Transverse colon (tissue), 4 donors: ENCODE results near the gene PTPRN2. TPM values are rescaled to one million over a fixed set of nuclear protein-coding genes. Genes with fewer than 3 reads are reported as not detected.
A peak's percentile ranks its signal among the peaks of the same experiment; 100 is the strongest.

Experiments
- DNase-seq: peaks from one replicate; pipeline ENCODE4 v3.0.0-alpha.2; 2019
- H3K27ac ChIP-seq, 4 donors: fragments of 200-600 bp; sonication (generic); 2 replicates each; pipeline ENCODE4 v1.5.1; 2016 to 2018; ENCODE audit warnings: inconsistent platforms in 4 of 4
- H3K27me3 ChIP-seq: fragments of 200-600 bp; sonication (generic); 2 replicates; pipeline ENCODE4 v1.5.1; 2017; ENCODE audit warnings: inconsistent platforms
- H3K36me3 ChIP-seq, 4 donors: fragments of 200-600 bp; sonication (generic); 2 replicates each; pipeline ENCODE4 v1.5.1; 2017 to 2019; ENCODE audit warnings: inconsistent platforms in 4 of 4
- H3K4me1 ChIP-seq, 4 donors: fragments of 200-600 bp; sonication (generic); 2 replicates each; pipeline ENCODE4 v1.5.1; 2017 to 2020; ENCODE audit warnings: inconsistent platforms in 4 of 4
- H3K4me3 ChIP-seq, 4 donors: fragments of 200-600 bp; sonication (generic); 1 replicate in 1 of 4; 2 replicates in 3 of 4; pipeline versions ENCODE4 v1.5.1 to v1.6.1; 2017 to 2019; ENCODE audit warnings: inconsistent platforms in 4 of 4
- H3K9me3 ChIP-seq, 2 donors: fragments of 200-600 bp; sonication (generic); 2 replicates each; pipeline ENCODE4 v1.5.1; 2017 to 2019; ENCODE audit warnings: inconsistent platforms in 2 of 2
- EP300 ChIP-seq: sonication (generic); formaldehyde crosslinking; IDR thresholded peaks from one replicate; pipeline ENCODE4 v1.6.1; 2017; ENCODE audit warnings: antibody characterized with exemption, low read depth
- POLR2A ChIP-seq: fragments of 450-650 bp; IDR thresholded peaks from one replicate; pipeline ENCODE4 v1.6.1; 2016; ENCODE audit warnings: antibody characterized with exemption, mild to moderate bottlenecking, moderate library complexity
- POLR2AphosphoS5 ChIP-seq, 3 donors: sonication (generic); formaldehyde crosslinking; IDR thresholded peaks; one replicate each; pipeline ENCODE4 v1.6.1; 2016; ENCODE audit warnings: antibody characterized with exemption in 3 of 3
- WGBS, 2 donors: methylation state at CpG; one replicate each; pipeline ENCODE4 v1.1.5; 2018; ENCODE audit warnings: low coverage in 1 of 2; 5-methylcytosine and 5-hydroxymethylcytosine counted together
- in situ Hi-C, 4 donors: fragments of 200-750 bp; cut with MboI; loops; one replicate each; pipeline versions ENCODE4 v1.15.0 to v1.15.1; 2017; ENCODE audit warnings: low sequenced_read_pairs in 3 of 4, low pct_ligation_motif_present in 1 of 4, low pct_unique_long_range_greater_than_20kb in 1 of 4
- intact Hi-C: fragments of 100-400 bp; cut with DNase I; formaldehyde crosslinking; loops from one replicate; pipeline ENCODE4 v1.15.1; 2023; ENCODE audit warnings: low total_unique reads
- total RNA-seq, 4 donors: library from RNA; depleted of rRNA; stranded (reverse); fragments of >200 nt; gene quantifications; one replicate each; pipeline ENCODE4 v1.1.0, GENCODE V29; 2016
- TF ChIP-seq, protein P1 (sequence below), 5 experiments: fragments of 200-600 bp in 3 of 5; fragments of 450-650 bp in 2 of 5; sonication (generic) in 3 of 5; IDR thresholded peaks; 1 replicate in 2 of 5; 2 replicates in 3 of 5; pipeline ENCODE4 v1.5.1; 2016 to 2017; ENCODE audit warnings: antibody characterized with exemption in 5 of 5, inconsistent platforms in 3 of 5, mild to moderate bottlenecking in 2 of 5, moderate library complexity in 1 of 5

PTPRN2 gene
- total RNA-seq, 4 donors from 2014 or later = 15.4 to 31.1 (median 21.8) TPM

DNA sequence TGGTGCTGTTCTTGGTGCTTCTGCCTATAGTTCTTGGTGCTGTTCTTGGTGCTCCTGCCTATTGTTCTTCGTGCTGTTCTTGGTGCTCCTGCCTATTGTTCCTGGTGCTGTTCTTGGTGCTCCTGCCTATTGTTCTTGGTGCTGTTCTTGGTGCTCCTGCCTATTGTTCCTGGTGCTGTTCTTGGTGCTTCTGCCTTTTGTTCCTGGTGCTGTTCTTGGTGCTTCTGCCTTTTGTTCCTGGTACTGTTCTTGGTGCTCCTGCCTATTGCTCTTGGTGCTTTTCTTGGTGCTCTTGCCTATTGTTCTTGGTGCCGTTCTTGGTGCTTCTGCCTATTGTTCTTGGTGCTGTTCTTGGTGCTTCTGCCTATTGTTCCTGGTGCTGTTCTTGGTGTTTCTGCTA lies 71.1 kb downstream of the PTPRN2 start:
- Histone ChIP-seq H3K27ac (no peak overlapping the region), H3K4me1 (no peaks in the 10 kb centered on the region), H3K9me3 (no peaks in the 10 kb centered on the region), H3K36me3 (no peaks in the 10 kb centered on the region), H3K4me3 (no peak overlapping the region), H3K27me3 (no peaks in the 10 kb centered on the region)
- no peak for DNase-seq
- intact Hi-C loops = no loop called here
- in situ Hi-C loops = no loop called here
- WGBS, 2 donors = 84 to 87% methylated on average over 2 of the region's 2 CpGs
- no peak for TF ChIP-seq POLR2A
- TF ChIP-seq POLR2AphosphoS5 (IDR thresholded peaks at IDR 0.05) = no peak
- TF ChIP-seq EP300 = no peak
- TF ChIP-seq, protein P1, sequence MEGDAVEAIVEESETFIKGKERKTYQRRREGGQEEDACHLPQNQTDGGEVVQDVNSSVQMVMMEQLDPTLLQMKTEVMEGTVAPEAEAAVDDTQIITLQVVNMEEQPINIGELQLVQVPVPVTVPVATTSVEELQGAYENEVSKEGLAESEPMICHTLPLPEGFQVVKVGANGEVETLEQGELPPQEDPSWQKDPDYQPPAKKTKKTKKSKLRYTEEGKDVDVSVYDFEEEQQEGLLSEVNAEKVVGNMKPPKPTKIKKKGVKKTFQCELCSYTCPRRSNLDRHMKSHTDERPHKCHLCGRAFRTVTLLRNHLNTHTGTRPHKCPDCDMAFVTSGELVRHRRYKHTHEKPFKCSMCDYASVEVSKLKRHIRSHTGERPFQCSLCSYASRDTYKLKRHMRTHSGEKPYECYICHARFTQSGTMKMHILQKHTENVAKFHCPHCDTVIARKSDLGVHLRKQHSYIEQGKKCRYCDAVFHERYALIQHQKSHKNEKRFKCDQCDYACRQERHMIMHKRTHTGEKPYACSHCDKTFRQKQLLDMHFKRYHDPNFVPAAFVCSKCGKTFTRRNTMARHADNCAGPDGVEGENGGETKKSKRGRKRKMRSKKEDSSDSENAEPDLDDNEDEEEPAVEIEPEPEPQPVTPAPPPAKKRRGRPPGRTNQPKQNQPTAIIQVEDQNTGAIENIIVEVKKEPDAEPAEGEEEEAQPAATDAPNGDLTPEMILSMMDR (IDR thresholded peaks at IDR 0.05) = no peak

DNA sequence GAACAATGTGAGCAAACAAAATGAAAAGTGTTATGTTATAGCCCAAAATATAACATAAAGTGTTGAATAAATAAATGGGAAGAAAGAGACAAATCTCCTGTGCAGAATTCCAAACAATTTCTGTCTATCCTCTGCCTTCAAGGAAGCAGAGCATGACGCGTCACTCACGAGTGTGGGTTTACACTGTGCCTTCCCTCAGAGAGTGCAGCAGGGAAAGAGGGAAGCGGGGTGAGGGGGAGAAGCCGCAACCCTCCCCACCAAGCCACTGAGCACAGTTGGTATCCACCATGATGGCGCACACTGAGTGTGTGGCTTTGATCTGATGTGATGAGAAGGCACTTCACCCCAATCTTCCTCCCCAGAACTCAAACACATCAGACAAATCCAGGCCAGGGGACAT lies 74.8 kb downstream of the PTPRN2 start:
- DNase-seq = no peak
- Histone ChIP-seq H3K4me1 (peaks cover 0 to 3% (median 1%) of the 10 kb centered on the region in 4 donors), H3K9me3 (no peaks in the 10 kb centered on the region), H3K36me3 (no peaks in the 10 kb centered on the region), H3K4me3 (no peak overlapping the region), H3K27me3 (no peaks in the 10 kb centered on the region), H3K27ac (no peak overlapping the region)
- WGBS, 2 donors = 48 to 80% methylated on average over 3 to 6 of the region's 6 CpGs
- TF ChIP-seq POLR2A (no peak), EP300 (no peak), POLR2AphosphoS5 (IDR thresholded peaks at IDR 0.05) (no peak)
- TF ChIP-seq, protein P1 (IDR thresholded peaks at IDR 0.05) = no peak
- in situ Hi-C loops (no loop called here), intact Hi-C loops (no loop called here)

DNA sequence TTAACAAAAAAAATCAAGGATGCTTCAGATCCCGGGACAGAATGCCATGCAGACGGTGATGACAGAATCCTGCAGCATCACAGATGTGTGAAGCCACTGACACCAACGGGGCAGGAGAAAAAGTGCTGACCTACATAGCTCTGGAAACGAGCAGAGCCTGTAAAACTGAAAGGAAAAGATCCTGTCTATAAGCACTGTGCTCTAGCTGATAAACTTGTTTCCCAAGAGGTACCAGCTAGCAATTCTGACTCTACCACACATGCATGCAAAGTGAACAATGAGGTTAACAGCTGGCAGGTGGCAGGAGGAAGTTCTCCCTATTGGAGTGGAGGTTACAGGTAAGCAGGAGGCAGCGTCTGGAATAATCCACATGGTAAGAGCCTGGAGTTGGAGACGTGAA lies 75.6 kb downstream of the PTPRN2 start:
- WGBS, 2 donors = 63 to 77% methylated on average over 4 to 6 of the region's 6 CpGs
- TF ChIP-seq EP300 (no peak), POLR2A (no peak), POLR2AphosphoS5 (IDR thresholded peaks at IDR 0.05) (no peak)
- TF ChIP-seq, protein P1 (IDR thresholded peaks at IDR 0.05) = no peak
- H3K9me3 ChIP-seq = no peaks in the 10 kb centered on the region
- H3K4me1 ChIP-seq = peaks cover 0 to 5% (median 2%) of the 10 kb centered on the region in 4 donors
- no peaks in the 10 kb centered on the region for H3K27me3 ChIP-seq
- no peak overlapping the region for H3K27ac ChIP-seq
- in situ Hi-C loops = no loop called here
- intact Hi-C loops = no loop called here
- no peaks in the 10 kb centered on the region for H3K36me3 ChIP-seq
- no peak overlapping the region for H3K4me3 ChIP-seq
- no peak for DNase-seq

DNA sequence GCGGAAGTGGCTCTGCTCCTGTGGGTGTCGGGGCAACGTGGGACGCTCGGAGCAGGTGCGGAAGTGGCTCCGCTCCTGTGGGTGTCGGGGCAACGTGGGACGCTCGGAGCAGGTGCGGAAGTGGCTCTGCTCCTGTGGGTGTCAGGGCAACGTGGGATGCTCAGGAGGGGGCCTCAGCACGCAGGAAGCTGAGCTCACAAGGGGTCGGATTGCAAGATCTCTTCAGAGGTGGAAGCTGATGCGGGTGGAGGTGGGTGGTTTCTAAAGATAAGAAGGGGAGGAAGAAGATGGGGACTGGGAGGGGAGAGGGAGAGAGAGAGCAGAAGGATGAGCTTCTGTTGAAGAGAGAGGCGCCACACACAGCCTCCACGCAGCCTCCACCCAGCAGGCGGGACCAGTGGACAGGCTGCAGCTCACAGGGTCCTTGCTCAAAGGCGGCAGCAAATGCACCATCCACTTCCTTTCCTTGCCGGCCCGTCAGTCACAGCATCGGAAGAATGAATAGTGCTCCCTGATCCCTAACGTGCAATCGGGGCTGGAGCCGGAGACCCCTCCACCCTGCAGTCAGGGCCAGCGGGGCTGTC lies 78.7 kb downstream of the PTPRN2 start:
- H3K4me3 ChIP-seq = no peak overlapping the region
- H3K27me3 ChIP-seq = no peaks in the 10 kb centered on the region
- peaks cover 0 to 5% (median 2%) of the 10 kb centered on the region in 4 donors for H3K4me1 ChIP-seq
- H3K36me3 ChIP-seq = no peaks in the 10 kb centered on the region
- 43 to 53% methylated on average over 4 to 25 of the region's 27 CpGs for whole genome bisulfite sequencing, 2 donors
- H3K9me3 ChIP-seq = peaks cover 0 to 4% of the 10 kb centered on the region in 2 donors
- H3K27ac ChIP-seq = peak overlapping the region in 1 of 4 donors; percentile 24
- no peak for DNase-seq
- TF ChIP-seq POLR2A (no peak), POLR2AphosphoS5 (IDR thresholded peaks at IDR 0.05) (no peak), EP300 (no peak)
- TF ChIP-seq, protein P1 (IDR thresholded peaks at IDR 0.05) = no peak
- intact Hi-C loops = no loop called here
- in situ Hi-C loops = no loop called here
